Stimulated activated CD4-positive, alpha-beta T cell treated with anti-CD3 and anti-CD28 coated beads, Interleukin-4, amount 100 ng/mL, for 48 hours (primary cell): ENCODE data around the gene PCSK2.

Source experiments
- DNase-seq, 2 donors: peaks; one replicate each; pipeline ENCODE4 v3.0.0-alpha.2; 2020; ENCODE audit warnings: low read depth in 2 of 2

Gene PCSK2

GRCh38 chr20:17445543-17445942, 218.7 kb downstream of the PCSK2 start:
- no peak for DNase-seq

DNA sequence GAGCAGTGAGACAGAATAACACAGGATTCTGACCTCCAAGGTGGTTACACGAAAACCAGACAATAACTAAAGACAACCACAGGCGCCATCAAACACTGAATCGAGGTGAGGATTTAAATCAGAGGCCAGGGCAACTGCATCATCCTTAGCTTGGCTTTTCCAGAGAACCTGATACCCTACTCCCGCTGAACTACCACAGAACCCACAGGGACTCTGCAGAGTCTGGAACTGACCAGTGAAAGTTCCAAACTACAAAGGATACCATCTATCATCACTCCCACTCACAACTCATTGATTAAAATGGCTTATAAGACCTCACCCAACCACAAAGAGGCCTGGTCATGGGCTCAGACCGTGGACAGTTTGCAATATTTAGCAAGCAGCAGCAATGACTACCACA, 219.3 kb downstream of the PCSK2 start:
- no peak for DNase-seq

DNA sequence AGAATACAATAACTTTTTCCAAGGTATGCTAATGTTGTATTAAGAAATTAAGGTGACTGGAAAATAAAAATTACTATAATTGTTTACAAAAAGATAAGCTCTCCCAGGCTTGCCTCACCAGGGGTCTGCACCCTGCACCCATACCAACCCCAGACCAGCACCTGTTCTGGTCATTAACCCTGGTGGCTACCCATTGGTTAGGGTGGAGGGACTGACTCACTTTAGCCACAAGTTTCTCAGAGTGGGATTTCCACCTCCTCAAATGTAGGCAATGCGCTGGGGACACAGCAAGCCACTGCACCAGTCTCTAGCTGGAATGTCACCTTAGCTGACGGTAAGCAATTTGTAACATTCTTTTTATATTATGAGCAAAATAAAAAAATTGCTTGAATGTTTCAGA, 221.2 kb downstream of the PCSK2 start:
- no peak for DNase-seq

DNA sequence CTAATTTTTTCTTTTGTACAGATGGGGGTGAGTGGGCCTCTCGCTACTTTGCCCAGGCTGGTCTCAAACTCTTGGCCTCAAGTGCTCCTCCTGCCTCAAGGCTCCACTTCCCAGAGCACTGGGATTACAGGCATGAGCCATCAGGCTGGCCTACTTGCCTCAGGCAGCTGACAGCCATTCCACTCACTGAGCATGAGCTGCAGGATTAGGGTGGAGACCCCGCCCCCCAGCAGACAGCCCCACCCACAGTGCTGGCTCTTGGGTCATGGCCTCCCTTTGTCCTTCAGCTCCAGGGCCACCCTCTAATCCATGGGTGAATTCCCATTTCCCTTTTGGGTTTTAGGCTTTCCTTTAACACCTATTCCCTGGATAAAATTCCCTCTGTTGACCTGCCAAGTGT, 222.2 kb downstream of the PCSK2 start:
- no peak for DNase-seq

GRCh38 chr20:17452441-17452840, 225.6 kb downstream of the PCSK2 start:
- no peak for DNase-seq

DNA sequence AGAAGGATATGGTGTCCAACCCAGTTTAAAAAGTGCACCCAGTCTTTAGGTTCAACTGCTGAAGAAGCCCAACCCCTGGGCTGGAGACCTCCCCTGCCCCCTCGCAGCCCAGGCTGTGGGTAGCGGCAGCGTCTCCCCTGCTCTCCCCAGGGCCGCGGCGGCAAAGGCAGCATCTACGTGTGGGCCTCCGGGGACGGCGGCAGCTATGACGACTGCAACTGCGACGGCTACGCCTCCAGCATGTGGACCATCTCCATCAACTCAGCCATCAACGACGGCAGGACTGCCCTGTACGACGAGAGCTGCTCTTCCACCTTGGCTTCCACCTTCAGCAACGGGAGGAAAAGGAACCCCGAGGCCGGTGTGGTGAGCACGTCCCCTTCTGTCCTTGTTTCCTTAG, 226.8 kb downstream of the PCSK2 start:
- no peak for DNase-seq

GRCh38 chr20:17456279-17456678, 229.4 kb downstream of the PCSK2 start:
- DNase-seq, result no peak

DNA sequence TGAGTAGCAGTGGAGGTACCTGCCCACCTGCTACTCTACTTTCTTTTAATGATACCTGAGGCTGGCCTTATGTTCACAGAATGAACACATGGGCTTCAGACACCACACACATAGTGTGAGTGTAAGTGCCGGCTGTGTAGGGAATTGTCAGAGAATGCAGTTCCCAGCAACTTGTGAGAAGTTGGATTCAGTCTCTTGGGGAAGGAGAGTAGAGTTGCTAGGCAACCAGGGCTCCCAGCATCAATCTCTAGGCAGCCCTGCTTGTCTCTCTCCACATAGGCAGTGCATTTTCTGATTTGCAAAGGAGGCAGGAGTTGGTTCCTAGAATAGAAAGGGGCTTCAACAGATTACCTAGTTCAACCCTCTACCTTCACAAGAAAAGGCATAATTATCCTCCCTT, 230.2 kb downstream of the PCSK2 start:
- no peak for DNase-seq

- no peak for DNase-seq
Observed at GRCh38 chr20:17457588-17458190, 230.8 kb downstream of the PCSK2 start.

DNA sequence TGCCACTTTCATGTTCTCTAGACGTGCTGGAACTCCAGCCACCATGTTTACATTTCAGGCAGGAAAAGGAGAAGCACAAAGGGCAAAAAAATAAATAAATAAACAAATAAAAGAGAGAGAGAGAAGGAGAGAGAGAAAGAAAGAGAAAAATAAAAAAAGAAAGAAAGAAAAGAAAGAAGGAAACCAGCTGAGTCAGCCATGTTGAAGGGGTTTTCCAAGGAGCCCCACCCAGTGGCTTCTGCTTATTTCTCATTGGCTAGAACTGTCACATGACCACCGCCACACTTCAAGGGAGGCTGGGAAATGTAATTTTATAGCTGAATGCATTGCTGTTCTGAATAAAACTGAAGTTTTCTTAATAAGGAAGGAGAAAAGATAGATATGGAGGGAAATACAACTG, 233.3 kb downstream of the PCSK2 start:
- no peak for DNase-seq

DNA sequence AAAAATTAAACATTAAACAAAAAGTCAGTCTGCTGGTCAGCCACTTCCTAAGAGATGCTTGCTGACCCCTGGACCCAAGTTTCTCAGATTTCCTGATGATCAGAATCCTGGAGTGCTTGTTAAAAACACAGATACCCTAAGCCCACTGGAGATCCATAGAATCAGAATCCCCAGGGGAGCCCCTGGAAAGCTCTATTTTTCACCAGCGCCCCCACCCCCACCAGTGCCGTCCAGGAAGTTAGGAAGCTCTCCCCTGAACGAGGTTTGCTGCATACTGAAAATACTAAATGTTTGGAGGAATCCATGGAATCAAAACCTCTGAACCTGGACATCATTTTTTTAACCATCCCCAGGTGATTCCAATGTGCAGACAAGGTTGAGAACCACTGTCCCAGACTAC, 235.1 kb downstream of the PCSK2 start:
- DNase-seq, result no peak

- no peak for DNase-seq
Observed at GRCh38 chr20:17463711-17464110, 236.9 kb downstream of the PCSK2 start.

GRCh38 chr20:17465236-17465635, 238.4 kb downstream of the PCSK2 start:
- no peak for DNase-seq

GRCh38 chr20:17466641-17467040, 239.8 kb downstream of the PCSK2 start:
- no peak for DNase-seq

GRCh38 chr20:17467120-17467655, 240.3 kb downstream of the PCSK2 start:
- no peak for DNase-seq

DNA sequence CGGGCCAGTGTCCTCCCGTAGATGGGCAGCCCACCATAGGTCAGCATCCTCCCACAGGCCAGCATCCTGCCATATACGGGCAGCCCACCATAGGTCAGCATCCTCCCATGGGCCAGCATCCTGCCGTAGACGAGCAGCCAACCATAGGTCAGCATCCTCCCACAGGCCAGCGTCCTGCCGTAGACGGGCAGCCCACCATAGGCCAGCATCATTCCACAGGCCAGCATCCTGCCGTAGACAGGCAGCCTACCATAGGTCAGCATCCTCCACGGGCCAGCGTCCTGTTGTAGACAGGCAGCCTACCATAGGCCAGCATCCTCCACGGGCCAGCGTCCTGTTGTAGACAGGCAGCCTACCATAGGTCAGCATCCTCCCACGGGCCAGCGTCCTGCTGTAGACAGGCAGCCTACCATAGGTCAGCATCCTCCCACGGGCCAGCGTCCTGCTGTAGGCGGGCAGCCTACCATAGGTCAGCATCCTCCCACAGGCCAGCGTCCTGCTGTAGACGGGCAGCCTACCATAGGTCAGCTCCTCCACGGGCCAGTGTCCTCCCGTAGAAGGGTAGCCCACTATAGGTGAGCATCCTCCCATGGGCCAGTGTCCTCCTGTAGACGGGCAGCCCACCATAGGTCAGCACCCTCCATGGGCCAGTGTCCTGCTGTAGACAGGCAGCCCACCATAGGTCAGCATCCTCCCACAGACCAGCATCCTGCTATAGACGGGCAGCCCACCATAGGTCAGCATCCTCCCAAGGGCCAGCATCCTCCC, 241.4 kb downstream of the PCSK2 start:
- DNase-seq, result no peak

DNA sequence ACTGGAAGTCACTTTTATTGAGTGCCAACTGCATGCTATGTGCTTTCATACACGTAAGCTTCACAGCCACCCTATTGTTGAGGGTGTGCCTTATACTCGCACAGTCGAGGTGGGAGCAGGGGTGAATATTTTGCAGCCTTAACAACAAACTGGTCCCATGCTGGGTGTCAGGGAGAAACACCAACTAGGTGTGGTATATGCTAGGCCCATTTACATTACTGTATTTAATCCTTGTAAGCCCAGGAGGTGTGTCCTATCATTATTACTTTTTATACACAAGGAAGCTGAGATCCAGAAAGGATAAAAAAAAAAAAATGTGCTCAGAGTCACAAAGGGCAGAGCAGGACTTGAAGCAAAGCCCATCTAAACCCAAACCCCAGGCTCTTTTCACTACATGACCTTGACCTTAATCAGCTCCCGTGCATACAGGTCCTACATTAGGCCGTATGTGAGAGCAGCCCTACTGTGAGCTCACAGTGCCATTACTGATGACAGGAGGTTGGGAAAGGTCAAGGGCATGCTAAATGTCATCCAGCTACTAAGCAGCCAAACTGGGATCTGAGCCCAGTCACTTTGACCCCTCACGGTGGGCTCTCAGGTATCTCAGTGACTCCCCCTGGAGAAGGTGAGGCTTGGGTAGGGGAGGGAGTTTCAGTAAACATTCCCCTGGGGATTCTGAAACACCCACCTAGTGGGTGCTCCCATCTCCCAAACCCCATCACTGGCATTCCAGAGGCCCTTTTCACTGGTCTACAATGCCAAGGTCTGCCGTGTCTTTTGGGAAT, 242.6 kb downstream of the PCSK2 start:
- no peak for DNase-seq

DNA sequence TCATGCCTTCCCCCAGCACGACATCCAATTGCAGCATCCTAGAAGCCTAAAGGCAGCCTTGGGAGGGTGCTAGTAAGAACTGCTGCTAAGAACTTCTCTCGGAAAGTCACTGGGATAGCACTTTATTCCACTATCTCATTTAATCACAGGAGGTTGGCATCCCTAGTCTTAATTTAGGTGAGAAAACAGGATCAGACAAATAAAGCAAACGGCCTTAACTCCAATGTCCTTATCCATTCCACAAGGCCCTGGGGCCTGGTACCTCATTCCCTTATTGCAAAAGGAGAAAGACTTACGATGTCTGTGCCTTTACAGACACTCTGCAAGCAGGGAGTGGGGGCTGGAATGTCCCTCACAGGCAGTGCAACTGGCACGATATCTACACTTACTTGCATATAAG, 243.7 kb downstream of the PCSK2 start:
- DNase-seq, result no peak

- no peak for DNase-seq
Observed at GRCh38 chr20:17470973-17471372, 244.1 kb downstream of the PCSK2 start.

DNA sequence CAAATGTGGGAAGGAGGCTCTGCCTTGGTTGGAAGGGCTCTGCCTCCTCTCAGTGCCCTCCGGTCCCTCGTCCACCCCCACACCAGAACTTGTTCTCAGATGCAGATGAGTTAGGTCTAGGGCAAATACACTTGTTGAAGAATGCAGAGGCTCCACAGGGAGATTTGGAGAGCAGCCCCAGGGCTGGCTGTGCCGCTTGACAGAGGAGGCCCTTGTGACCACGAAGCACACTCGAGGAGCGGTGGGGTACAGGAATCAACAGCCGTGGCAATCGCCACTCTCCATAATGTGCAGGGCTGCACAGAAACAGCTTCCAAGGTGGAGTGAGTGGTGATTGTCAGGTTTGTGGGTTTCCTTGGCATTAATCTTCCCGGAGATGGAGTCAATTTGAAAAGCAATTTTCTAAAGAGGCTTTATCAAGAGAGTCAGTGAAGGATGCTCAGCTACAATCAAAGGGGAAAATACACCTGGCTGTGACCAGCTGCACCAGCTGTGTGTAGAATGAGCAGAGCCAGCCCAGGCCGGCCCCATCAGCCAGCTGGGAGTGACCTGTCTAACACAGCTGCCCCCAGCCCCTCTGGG, 244.9 kb downstream of the PCSK2 start:
- DNase-seq, result no peak

GRCh38 chr20:17473659-17474058, 246.8 kb downstream of the PCSK2 start:
- DNase-seq, result no peak

DNA sequence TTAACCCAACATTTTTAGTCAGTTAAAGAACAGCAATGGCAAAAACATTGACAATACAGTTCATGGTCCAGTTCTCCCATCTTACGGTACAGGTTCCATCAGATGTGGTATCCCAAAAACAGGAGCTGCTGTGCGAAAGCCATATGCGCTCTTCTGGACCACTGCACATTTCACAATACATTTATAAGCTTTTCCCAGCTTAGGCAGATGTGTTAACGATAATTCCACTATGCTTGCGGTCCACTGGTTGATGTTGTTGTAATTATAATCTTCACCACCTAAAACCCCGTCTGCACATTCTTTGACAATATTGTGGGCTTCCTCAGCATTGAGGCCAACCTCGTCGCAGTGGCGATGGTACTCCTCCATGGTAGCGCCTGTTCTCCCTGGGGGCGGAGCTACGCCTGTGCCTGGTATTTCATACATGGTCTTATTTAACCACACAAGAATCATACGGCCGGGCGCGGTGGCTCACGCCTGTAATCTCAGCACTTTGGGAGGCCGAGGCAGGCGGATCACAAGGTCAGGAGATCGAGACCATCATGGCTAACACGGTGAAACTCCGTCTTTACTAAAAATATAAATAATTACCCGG, 252.3 kb downstream of the PCSK2 start:
- DNase-seq, result no peak
